Ishikawa (cell line): ENCODE data around the gene ZMIZ1.

ENCODE experiments used
- CEBPB ChIP-seq: IDR thresholded peaks from 2 replicates; pipeline ENCODE4 v1.6.1; 2012
- CREB1 ChIP-seq: IDR thresholded peaks from 2 replicates; pipeline ENCODE4 v1.6.1; 2012; ENCODE audit warnings: low read depth
- EGR1 ChIP-seq: IDR thresholded peaks from 2 replicates; pipeline ENCODE4 v1.6.1; 2012
- EP300 ChIP-seq: IDR thresholded peaks from 2 replicates; pipeline ENCODE4 v1.6.1; 2012; ENCODE audit warnings: borderline replicate concordance
- FOXM1 ChIP-seq: IDR thresholded peaks from 2 replicates; pipeline ENCODE4 v1.6.1; 2012; ENCODE audit warnings: low read depth, borderline replicate concordance
- NFIC ChIP-seq: IDR thresholded peaks from 2 replicates; pipeline ENCODE4 v1.6.1; 2012
- RAD21 ChIP-seq: IDR thresholded peaks from 2 replicates; pipeline ENCODE4 v1.6.1; 2012; ENCODE audit warnings: low read depth
- TAF1 ChIP-seq: IDR thresholded peaks from 2 replicates; pipeline ENCODE4 v1.6.1; 2012; ENCODE audit warnings: low read depth, mild to moderate bottlenecking
- TCF12 ChIP-seq: IDR thresholded peaks from 2 replicates; pipeline ENCODE4 v1.6.1; 2012; ENCODE audit warnings: low read depth
- TEAD4 ChIP-seq: IDR thresholded peaks from 2 replicates; pipeline ENCODE4 v1.6.1; 2012
- YY1 ChIP-seq: IDR thresholded peaks from 2 replicates; pipeline ENCODE4 v1.6.1; 2012; ENCODE audit warnings: low read depth
- ZBTB7A ChIP-seq: IDR thresholded peaks from 2 replicates; pipeline ENCODE4 v1.6.1; 2012; ENCODE audit warnings: low read depth
- TF ChIP-seq, protein P1 (sequence below): IDR thresholded peaks from 2 replicates; pipeline ENCODE4 v1.6.1; 2012
- TF ChIP-seq, protein P2 (sequence below): IDR thresholded peaks from 2 replicates; pipeline ENCODE4 v1.6.1; 2012; ENCODE audit warnings: low read depth, mild to moderate bottlenecking
- TF ChIP-seq, protein P3 (sequence below): IDR thresholded peaks from 2 replicates; pipeline ENCODE4 v1.6.1; 2012

Gene ZMIZ1

DNA sequence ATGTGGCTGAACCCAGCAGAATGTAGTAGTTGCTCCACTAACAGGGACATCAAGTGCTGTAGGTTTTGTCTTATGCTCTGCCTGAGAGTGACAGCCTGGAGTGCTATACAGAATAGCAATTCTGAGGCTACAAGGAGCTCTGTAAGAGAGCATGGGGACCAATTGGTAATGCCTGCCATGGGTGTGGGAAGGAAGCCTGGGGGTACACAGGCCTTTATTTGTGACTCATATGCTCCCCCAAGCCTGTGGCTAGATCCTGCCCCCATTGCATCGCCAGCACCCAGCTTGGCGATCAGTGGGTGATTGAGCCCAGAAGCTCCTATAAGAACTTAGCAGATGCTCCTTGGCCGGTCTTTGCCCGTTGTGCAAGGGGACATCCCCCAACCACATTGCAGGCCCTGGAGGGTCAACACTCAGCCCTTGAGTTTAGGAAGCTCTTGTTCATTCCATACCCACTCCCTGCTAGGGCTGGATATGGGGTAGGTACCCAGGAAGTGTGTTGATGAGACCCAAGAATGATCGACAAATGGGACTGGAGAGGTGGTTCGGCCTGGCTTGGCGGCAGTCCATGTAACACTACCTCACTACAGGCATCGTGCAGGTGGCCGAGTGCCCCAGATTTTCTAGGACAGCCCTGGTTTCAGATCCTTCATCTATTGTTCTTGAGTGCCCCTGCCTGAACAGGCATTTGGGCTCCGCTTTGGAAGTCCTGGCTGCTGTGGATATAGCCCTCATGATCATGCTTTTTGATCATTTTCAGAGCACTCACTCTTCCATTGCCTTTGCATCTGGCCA lies 37.7 kb downstream of the ZMIZ1 start:
- no peak for TF ChIP-seq FOXM1
- TF ChIP-seq NFIC: no peak
- TF ChIP-seq, protein P1, sequence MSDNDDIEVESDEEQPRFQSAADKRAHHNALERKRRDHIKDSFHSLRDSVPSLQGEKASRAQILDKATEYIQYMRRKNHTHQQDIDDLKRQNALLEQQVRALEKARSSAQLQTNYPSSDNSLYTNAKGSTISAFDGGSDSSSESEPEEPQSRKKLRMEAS: no peak
- TF ChIP-seq YY1: no peak
- TF ChIP-seq, protein P2, sequence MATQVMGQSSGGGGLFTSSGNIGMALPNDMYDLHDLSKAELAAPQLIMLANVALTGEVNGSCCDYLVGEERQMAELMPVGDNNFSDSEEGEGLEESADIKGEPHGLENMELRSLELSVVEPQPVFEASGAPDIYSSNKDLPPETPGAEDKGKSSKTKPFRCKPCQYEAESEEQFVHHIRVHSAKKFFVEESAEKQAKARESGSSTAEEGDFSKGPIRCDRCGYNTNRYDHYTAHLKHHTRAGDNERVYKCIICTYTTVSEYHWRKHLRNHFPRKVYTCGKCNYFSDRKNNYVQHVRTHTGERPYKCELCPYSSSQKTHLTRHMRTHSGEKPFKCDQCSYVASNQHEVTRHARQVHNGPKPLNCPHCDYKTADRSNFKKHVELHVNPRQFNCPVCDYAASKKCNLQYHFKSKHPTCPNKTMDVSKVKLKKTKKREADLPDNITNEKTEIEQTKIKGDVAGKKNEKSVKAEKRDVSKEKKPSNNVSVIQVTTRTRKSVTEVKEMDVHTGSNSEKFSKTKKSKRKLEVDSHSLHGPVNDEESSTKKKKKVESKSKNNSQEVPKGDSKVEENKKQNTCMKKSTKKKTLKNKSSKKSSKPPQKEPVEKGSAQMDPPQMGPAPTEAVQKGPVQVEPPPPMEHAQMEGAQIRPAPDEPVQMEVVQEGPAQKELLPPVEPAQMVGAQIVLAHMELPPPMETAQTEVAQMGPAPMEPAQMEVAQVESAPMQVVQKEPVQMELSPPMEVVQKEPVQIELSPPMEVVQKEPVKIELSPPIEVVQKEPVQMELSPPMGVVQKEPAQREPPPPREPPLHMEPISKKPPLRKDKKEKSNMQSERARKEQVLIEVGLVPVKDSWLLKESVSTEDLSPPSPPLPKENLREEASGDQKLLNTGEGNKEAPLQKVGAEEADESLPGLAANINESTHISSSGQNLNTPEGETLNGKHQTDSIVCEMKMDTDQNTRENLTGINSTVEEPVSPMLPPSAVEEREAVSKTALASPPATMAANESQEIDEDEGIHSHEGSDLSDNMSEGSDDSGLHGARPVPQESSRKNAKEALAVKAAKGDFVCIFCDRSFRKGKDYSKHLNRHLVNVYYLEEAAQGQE: no peak
- no peak for TF ChIP-seq RAD21
- no peak for TF ChIP-seq TEAD4
- TF ChIP-seq TAF1: no peak
- TF ChIP-seq CREB1: no peak
- TF ChIP-seq TCF12: no peak
- no peak for TF ChIP-seq EP300
- TF ChIP-seq CEBPB: no peak
- TF ChIP-seq, protein P3, sequence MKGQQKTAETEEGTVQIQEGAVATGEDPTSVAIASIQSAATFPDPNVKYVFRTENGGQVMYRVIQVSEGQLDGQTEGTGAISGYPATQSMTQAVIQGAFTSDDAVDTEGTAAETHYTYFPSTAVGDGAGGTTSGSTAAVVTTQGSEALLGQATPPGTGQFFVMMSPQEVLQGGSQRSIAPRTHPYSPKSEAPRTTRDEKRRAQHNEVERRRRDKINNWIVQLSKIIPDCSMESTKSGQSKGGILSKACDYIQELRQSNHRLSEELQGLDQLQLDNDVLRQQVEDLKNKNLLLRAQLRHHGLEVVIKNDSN: no peak
- no peak for TF ChIP-seq EGR1
- no peak for TF ChIP-seq ZBTB7A

DNA sequence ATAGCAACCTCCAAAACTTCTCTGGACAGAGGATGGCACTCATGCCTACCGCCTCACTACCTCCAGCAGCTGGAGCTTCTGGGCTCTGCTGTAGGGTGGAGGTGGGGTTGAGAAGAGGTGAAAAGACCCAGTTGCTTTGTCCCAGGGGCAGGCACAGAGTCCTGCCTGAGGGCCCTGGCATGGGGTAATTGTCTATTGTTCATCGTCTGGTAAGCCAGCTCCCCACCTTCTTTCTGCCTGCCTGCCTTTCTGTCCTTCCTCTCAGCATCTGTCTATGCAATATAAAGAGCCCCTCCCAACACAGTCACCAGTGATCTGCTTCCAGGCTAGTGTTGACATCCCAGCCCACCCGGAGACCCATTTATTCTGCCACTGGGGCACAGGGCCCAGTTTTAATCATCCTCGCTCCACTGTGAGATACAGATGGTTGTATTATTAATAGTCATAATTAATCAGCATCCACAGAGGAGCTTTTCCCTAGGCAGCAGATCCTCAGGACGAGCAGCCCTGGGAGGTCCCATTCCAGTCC lies 39.0 kb downstream of the ZMIZ1 start:
- TF ChIP-seq TEAD4: no peak
- TF ChIP-seq, protein P1: no peak
- no peak for TF ChIP-seq TAF1
- TF ChIP-seq, protein P2: no peak
- no peak for TF ChIP-seq EGR1
- TF ChIP-seq NFIC: no peak
- TF ChIP-seq YY1: no peak
- no peak for TF ChIP-seq FOXM1

DNA sequence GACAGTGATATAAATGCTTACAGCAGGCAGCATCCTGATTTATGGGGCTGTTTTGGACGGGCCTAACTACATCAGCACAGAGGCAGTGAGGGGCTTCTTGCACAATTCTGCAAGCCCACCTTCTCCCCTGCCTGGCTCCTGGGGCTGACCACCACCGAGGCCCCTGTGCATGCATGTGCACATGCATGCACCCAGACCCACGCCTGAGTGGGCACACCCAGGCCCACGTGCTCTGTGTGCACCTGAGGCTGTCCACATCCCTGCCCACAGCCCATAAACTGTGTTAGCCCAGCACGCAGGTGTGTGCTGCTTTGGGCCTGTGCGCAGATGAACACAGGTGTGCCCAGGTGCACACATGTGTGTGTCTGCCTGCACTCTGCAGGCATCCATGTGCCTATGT lies 40.0 kb downstream of the ZMIZ1 start:
- TF ChIP-seq RAD21 (no peak), ZBTB7A (no peak), EGR1 (no peak), EP300 (no peak), TCF12 (no peak), CEBPB (no peak), TEAD4 (no peak)
- TF ChIP-seq, protein P2: no peak

DNA sequence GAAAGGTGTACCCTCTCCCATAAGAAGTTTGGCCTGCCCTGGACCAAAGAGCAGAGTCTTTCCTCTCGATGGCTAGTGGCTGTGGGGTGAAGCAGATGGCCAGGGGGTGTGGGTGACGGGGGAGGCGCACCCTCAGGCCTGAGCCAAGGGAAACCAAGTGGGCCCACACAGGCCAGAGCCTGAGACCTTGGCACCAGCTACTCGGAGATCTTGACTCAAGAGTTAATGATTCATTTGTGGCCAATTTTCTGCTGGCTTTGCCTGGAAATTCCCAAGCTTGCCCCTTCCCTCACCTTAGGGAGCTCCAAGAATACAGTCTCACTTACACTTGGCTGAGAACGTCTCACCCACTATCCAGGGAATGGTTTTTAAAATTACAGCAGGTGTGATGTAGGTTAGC lies 42.7 kb downstream of the ZMIZ1 start:
- no peak for TF ChIP-seq EGR1
- TF ChIP-seq, protein P1: no peak
- TF ChIP-seq ZBTB7A: no peak
- TF ChIP-seq EP300: no peak
- TF ChIP-seq, protein P3: no peak
- no peak for TF ChIP-seq RAD21
- no peak for TF ChIP-seq YY1
- no peak for TF ChIP-seq TEAD4
- TF ChIP-seq CREB1: no peak
